NCI-H1694 (cell line): ENCODE results near the gene FADS2.

Experiments used
- DNase-seq: peaks from one replicate; lab custom pipeline; 2025; lab: John Stamatoyannopoulos, UW

The FADS2 gene

GRCh38 chr11:61795876-61796526, 32.1 kb upstream of the FADS2 start:
- DNase-seq, result no peak

GRCh38 chr11:61797263-61797944, 30.7 kb upstream of the FADS2 start:
- peak; percentile 64 for DNase-seq

GRCh38 chr11:61799665-61800284, 28.3 kb upstream of the FADS2 start:
- no peak for DNase-seq

DNA sequence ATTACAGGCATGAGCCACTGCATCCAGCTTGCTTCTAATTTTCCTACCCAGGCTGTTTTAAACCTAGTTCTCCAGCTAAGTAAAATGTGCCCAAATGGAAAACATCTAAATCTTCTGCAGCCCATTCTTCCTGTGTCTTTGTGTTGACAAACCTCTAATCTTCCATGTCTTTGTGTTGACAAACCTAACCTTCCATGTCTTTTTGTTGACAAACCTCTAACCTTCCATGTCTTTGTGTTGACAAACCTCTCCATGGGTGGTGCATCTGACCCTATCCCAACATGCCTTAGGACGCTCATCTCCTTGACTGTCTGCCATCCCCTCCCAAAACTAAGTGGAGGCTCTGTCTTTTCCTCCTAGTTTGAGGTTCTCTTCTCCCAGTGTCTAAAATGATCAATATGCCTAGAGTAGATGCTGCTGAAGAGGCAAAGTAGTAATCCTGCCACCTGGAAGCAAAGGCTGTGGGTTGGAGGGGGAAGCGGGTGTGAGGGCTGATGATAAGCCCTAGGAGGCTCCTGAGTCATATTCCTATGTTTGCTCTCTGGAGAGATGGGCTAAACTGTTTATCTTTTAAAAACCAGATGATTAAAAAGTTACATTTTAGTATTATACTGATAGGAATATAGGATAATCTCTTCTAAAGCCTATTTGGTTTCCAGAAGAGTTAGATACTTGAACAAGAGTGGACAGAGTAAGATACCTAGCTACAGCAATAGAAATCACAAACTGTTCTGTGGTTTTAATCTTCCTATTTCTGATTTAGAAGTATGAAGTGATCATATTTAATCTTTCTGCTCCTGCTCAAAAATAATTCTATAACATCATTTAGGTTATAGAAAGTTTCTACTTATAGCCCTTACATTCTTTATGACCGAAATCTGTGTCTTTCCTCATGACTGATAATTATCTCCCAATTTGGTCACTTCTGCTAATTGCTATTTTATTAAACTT, 27.5 kb upstream of the FADS2 start:
- no peak for DNase-seq

GRCh38 chr11:61802605-61803004, 25.5 kb upstream of the FADS2 start:
- DNase-seq, result no peak

- no peak for DNase-seq
These were observed 24.0 kb upstream of the FADS2 start for GRCh38 chr11:61803889-61804647.

- no peak for DNase-seq
These were observed 23.0 kb upstream of the FADS2 start for GRCh38 chr11:61805146-61805545.

- DNase-seq, result no peak
These were observed 21.3 kb upstream of the FADS2 start for GRCh38 chr11:61806785-61807184.

DNA sequence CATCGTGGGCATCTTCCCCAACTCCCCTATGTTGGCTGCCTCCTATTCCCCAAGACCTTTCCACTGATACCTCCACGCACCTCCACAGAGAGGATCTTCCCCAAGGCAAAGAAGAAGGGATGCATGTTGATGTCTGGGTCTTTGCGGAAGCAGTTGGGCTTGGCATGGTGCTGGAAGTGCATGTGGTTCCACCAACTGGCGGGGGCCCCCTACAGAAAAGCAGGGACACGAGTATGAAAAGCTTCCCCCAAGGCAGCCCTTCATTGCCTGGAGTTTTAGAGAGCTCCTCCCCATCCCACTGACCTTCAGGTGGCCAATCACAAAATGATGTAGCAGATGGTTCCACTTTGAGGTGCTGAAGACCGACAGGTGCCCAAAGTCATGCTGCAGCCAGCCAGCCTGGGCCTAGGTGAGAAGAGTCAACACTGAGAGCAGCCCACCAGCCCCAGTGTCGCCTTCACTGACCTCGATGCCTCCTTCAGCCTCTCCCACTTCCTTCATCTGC, 17.4 kb upstream of the FADS2 start:
- DNase-seq, result no peak

- DNase-seq, result no peak
These were observed 16.3 kb upstream of the FADS2 start for GRCh38 chr11:61811831-61812230.

- DNase-seq, result no peak
These were observed 15.2 kb upstream of the FADS2 start for GRCh38 chr11:61812736-61813411.

GRCh38 chr11:61814247-61814957, 13.7 kb upstream of the FADS2 start:
- DNase-seq, result no peak

DNA sequence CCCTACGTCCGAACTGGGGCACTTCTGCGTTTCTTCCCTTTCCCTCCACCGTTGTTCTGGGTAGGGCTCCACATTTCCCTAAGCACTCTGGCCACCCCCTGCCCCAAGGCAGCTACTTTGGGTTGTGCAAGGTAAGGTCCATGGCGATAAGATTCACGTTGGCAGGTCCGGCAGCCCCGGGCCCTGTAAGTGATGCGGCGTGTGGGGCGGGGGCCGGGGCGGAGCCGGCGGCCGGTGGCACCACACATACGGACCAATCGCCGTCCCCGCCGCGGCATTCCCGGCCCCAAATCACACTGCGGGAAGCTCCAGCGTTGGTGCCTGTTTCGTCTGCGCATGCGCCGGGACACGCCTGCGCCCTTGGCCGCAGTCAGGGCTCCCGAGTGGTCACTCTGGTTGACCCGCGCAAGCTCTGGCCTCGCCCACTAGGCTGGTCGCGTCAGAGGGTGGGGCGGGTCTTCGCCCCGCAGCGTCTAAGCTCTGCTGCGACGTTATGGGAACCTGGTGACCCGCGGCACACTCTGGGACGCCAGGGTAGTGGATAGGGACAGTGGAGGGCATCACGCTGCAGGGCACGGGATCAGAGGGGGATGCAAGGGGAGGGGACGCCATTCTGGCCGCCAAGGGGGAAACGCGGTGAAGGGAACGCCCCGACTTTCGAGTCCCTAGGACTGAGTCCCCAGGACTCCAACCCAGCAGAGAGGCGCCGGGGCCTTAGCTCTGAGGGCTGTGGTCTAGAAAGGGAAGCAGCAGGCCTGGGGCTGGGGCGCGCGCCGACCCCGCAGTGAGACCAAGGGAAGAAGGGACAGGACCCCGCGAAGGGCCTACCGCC, 12.9 kb upstream of the FADS2 start:
- DNase-seq, result peak; percentile 53

GRCh38 chr11:61815790-61816735, 12.0 kb upstream of the FADS2 start:
- DNase-seq, result peak; percentile 54

DNA sequence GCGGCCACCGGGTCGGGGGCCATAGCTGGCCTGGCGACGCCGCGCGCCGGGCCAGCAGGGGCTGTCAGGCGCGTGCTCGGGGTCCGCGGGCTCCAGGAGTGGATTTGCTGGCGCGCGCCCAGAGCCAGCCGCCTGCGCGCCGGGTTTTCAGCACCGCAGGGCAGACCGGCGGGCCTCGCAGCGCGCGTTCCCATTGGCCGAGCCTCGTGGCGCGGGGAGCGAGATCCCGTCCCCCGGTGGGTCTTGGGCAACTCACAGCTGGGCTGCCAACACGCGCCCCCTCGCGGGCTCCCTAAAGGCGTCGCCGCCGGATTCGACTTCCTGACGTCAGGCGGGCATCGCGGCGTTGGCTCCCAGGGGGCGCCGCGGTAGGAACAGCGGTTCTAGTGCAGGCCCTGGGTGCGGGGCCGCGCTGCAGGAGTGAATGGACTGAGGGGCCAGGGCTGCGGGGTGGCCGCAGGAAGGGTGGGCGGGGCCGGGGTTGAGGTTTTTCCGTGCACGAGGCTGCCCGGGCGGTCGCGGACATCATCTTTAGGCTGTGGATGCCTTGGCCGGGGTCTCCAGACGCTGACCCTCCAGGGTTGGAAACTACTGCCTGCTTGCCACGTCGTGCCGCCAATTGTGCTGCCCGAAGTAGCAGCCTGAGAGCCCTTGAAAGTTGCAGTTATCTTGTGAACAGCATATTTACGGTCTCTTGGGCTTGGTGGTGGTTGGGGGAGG, 11.2 kb upstream of the FADS2 start, which contains the start of gene FADS1:
Gene FADS1, minus strand, starts transcription at position 268 of the 720 bp plus-strand sequence. Its CDS starts 74 bp downstream, at position 194.
- DNase-seq, result peak; percentile 87

DNA sequence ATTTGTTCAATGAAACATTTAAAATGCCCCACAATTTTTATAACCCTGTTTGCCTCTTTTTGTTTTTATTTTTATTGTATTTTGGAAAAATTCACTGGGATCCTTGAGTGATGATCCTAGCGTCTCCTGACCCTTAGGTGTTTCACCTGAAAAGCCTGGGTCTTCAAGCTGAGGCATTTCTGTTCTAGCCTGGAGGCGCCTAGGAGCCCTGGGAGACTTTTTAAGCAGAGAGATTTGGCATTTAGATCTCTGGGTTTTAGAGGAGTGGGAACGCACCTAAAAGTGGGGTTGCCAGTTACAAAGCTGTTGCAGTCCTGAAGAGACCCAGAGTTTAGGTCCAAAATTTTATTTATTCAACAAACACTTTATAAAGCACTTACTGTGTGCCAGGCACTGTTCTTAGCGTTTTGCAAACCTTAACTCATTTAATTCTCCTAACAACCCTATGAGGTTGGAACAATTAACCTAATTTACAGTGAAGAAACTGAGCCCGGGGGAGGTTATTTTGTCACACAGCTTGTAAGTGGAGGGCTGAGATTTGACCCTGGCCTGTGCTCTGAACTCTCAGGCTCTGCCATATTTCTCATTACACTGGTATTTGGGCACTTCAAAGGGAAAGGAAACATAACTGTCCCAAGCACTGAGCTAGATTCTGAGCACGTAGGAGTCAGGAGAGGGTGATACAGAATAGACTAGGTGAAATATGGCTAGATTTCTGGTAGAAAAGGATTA, 10.5 kb upstream of the FADS2 start:
- no peak for DNase-seq
